GM19043 (cell line): ENCODE results near the gene CHPF.

Experiments
- ATAC-seq: cut with Tn5 transposase; IDR thresholded peaks from one replicate; pipeline ENCODE4 v1.9.1; 2021; ENCODE audit warnings: low read depth; ENCODE audit not compliant: unreplicated experiment

Gene CHPF

DNA sequence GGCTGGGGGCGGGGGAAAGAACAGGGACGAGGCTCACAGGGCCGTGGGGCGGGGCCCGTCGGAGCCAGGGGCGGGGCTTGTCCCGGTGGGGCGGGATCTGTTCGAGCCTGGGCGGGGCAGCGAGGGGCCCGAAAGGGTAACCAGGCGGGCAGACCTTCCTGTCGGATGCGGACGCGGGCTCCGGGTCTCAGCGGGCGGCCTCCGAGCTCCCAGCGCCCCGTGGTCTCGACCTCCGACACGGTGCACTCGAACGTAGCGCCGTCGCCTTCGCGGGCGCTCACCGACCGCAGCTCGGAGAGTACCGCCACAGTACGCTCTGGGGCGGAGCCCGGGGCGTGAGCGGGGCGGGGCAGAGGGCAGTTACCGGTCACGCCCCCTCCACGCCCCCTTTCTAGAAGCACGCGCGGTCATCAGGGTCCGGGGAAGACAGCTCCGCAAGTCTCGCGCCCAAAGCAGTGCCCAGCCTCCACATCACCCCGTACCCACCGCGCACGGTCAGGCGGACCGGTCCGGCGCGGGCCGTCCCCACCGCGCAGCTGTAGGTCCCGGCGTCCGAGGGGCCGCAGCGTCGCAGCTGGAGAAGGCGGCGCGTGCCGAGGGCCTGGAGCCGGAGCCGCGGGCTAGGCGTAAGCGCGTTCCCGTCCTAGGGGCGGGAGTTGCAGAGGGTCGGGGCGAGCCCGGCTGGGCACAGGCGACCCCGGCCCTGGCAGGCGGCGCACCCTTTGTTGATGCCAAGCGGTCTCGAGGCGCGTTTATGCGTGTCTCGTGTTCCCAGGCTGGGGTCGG is 9.0 kb upstream of the CHPF start:
- peak; percentile 90 for ATAC-seq

DNA sequence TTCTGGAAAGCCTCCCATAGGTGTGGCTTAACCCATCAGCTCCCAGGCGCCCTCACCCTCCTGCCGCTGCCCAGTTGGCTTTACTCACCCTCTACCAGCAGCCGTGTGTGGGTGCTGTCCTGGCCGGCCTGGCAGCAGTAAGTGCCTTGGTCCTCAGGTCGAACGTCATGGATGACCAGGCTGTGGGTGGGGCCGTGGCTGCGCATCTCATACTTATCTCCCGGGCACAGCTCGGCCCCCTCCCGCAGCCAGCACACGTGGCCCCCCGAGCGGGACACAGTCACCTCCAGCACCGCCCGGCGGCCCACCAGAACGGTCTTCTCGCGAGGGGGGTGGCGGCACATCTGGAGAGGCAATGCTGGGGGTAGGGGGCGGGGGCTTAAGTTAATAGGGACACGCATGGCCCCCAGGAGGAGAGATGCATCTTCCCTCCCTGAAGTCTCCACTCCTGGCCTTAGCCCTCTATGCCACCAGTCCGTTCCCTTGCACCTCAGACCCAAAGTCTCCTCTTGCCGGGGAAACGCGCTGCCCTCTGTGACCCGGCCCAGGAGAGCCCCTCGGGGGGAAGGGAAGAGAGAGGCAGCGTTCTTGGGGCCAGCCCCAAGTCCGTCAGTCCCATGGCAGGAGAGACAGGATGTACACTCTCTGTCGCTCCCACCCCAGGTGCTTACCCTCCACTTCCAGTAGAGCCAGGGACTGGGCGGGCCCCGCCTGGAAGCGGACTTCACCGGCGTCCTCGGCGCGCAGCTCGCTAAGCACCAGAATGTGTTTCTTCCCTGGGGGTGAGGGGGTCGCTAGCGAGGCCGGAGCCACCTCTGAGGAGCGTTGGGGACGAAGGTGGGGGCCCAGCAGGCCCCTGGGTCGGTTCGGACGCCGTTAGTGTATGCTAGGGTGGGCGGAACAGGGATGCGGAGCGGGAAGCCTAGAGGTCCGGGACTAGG is 8.1 kb upstream of the CHPF start:
- peak; percentile 19 for ATAC-seq

DNA sequence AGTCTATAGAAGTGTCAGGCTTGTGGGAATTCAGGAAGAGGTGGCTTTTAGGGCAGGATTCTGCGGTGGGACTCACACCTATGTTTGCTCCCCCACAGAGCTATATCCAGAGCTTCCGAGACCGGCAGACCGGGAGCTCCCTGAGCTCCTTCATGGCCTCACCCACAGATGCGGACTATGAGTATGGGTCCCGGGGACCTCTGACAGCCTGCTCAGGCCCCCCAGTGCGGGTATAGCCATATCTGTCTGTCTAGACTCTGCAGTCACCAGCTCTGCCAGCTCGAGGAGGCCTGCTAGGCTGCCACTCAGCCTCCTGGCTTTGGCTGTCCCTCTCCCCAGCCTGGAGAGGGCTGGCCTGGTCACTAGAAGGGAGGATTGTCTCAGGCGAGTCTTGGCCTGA is 6.0 kb upstream of the CHPF start:
- ATAC-seq: no peak

GRCh38 chr2:219548990-219549389 is 5.4 kb upstream of the CHPF start:
- no peak for ATAC-seq

DNA sequence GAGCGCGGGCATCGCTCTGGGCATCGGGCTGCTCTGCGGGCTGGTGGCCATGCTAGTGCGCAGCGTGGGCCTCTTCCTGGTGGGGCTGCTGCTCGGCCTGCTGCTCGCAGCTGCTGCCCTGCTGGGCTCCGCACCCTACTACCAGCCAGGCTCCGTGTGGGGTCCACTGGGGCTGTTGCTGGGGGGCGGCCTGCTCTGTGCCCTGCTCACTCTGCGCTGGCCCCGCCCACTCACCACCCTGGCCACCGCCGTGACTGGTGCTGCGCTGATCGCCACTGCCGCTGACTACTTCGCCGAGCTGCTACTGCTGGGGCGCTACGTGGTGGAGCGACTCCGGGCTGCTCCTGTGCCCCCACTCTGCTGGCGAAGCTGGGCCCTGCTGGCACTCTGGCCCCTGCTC is 4.0 kb upstream of the CHPF start:
- no peak for ATAC-seq

GRCh38 chr2:219545943-219546352 is 2.3 kb upstream of the CHPF start:
- no peak for ATAC-seq

DNA sequence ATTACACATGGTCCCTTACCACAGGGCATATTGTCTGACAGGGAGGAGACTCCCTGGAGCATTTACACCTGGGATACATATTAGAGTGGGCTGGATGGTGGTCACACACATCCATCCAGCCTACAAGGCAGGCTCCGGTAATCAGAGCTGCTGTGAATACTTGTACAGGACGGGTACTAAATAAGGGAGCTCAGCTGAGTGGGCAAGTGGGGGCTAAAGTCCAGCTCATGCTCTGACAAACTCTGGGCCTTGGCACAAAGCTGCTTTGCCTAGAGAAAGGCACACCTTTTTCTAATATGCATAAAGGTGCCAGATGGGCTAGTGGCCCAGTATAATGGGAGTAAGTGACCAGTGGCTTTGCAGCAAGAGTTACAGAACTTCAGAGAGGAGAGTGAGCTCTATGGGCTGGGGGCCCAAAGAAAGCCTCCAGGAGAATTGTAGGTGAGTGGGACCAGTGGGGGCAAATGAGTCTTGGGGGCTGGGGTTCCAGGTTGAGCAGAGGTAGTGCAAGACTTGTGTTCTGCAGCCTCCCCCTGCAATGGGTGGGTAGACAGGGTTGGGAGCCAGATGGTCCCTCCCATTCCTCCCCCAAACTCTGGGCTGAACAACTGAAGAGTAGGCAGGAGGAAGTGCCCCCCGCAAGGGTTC is 1.8 kb upstream of the CHPF start:
- no peak for ATAC-seq

- ATAC-seq: no peak
These were observed 958 bp upstream of the CHPF start for GRCh38 chr2:219544567-219544966.

- ATAC-seq: peak; percentile 28
These were observed 546 bp downstream of the CHPF start for GRCh38 chr2:219542931-219543595.

DNA sequence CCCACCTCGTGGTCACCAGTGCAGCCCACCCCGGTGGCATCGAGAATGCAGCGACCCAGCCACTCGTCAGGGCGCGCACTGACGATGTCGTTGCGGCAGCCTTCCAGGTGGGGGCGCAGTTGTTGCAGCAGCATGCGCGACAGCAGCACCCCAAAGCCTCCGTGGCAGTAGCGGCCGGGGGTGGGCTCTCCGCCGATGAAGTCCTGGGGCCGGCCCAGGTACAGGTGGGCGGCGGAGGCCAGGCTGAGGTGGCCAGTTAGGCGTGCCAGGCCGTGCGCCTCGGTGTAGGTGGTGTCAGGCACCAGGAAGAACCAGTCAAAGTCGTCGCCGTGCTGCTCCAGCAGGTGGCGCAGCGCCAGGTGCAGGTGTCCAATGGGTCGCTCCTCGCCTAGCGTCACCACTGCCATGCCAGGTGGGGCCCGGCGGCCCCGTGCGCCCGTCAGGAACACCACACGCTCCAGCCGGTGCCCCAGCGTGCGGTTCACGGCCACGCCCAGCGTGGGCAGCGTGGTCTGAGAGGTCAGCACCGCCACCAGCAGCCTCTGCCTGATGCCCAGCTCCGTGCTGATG is 1.9 kb downstream of the CHPF start:
- peak; percentile 41 for ATAC-seq

- no peak for ATAC-seq
These were observed 2.7 kb downstream of the CHPF start for GRCh38 chr2:219540784-219541504.

GRCh38 chr2:219539926-219540678 is 3.5 kb downstream of the CHPF start:
- ATAC-seq: no peak

DNA sequence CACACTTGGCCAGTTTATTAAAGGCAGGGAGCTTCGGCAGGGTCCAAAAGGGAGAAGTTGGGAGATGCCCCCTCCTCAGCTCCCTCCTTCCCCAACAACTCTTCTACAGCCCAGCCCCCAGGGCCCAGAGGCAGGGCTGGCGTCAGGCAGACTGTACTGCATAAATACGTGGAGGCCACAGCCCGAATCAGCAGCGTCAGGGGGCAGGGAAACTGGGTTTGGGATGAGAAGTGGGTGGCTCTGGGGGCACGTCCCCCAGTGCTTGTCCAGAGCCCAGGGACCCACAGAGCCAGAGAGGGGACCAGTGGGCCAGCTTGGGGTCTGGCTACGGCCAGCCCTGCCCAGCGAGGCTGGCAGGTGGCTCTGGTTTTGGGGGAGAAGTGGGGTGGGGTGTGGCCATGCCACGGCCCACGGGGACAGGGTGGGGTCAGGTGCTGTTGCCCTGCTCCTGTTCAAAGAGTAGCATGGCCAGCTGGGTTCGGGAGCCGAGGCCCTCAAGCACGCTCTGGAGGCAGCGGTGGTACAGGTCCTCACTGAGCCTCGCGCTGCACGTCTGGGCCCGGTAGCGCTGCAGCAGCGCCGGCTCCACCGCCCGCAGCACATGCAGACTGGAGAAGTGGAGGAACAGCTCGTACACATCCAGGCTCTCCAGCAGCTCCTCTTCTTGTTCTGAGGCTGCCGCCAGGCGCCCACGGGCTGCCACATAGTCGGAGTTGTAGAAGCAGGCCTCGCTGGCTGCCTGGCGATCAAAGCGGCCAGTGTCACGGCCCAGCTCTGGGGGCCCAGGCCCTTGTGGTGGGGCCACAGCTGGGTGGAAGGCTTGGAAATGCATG is 4.4 kb downstream of the CHPF start:
- ATAC-seq: no peak

DNA sequence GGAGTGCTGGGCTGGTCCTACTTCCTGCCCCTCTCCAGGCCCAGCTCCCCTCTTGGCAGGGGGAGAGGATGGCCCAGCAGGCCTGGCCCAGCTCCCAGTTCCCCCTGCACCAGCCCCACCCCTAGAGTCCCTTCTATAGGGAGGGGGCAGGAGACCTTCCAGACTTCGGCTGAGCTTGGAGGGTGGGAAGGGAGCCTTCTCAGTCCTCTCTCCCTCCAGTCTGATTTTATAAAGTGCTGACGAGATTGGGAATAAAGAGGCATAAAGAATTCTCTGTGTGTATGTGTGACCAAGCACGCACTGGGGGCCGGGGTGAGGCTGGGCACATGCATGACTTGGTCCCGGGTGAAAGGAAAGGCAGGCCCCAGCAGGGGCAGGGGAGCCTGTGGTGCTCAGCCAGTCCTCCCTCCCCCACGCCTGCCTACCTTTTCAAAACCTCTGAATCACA is 5.1 kb downstream of the CHPF start:
- no peak for ATAC-seq

GRCh38 chr2:219537657-219538488 is 5.7 kb downstream of the CHPF start:
- ATAC-seq: no peak

- no peak for ATAC-seq
These were observed 6.6 kb downstream of the CHPF start for GRCh38 chr2:219536967-219537366.

GRCh38 chr2:219536425-219536824 is 7.2 kb downstream of the CHPF start:
- no peak for ATAC-seq
